Panc1 (cell line): ENCODE results near the gene ADH5. TPM values are rescaled to one million over a fixed set of nuclear protein-coding genes. Genes with fewer than 3 reads are reported as not detected.

Experiments used
- ATAC-seq: fragments of 200-7000 bp; cut with Tn5 transposase; 2 replicates; pipeline ENCODE4 v1.9.1; 2020; ENCODE audit warnings: mild to moderate bottlenecking, moderate library complexity
- BruUV-seq: library from RNA; stranded (reverse); fragments of 400-500 nt; replicated peaks from 2 replicates; lab custom pipeline; 2021; lab: Mats Ljungman, UMichigan
- CTCF ChIA-PET: fragments of 300-600 bp; sonication (Branson Sonifier 250); formaldehyde crosslinking; loops from one replicate; lab custom pipeline; 2022; ENCODE audit warnings: antibody characterized with exemption; lab: Charles Lee
- POLR2A ChIA-PET: fragments of 300-600 bp; sonication (Branson Sonifier 250); formaldehyde crosslinking; loops from one replicate; lab custom pipeline; 2022; ENCODE audit warnings: antibody characterized with exemption; lab: Charles Lee
- DNase-seq: peaks from one replicate; pipeline ENCODE4 v3.0.0-alpha.2; 2010; ENCODE audit warnings: low read depth, low spot score
- H3K27ac ChIP-seq: 2 replicates; pipeline ENCODE4 v1.5.1; 2011; ENCODE audit warnings: mild to moderate bottlenecking, low read length, inconsistent platforms
- H3K27me3 ChIP-seq: fragments of 200-500 bp; sonication (Bioruptor generic); 2 replicates; pipeline ENCODE4 v1.6.0; 2014; ENCODE audit warnings: low read length, inconsistent platforms; ENCODE audit not compliant: control insufficient read depth, insufficient read depth
- H3K36me3 ChIP-seq: fragments of 200-500 bp; sonication (Bioruptor generic); 2 replicates; pipeline ENCODE4 v1.5.1; 2014; ENCODE audit warnings: inconsistent platforms, mild to moderate bottlenecking, low read length, moderate library complexity; ENCODE audit not compliant: control insufficient read depth, insufficient read depth
- H3K4me1 ChIP-seq: 2 replicates; pipeline ENCODE4 v1.5.1; 2011; ENCODE audit warnings: inconsistent platforms, mild to moderate bottlenecking, low read length, moderate library complexity; ENCODE audit not compliant: control insufficient read depth, insufficient read depth
- H3K4me3 ChIP-seq, 2 experiments: 2 replicates each; pipeline ENCODE4 v1.5.1; 2011 to 2012; ENCODE audit warnings: low read depth in 2 of 2, low read length in 2 of 2, mild to moderate bottlenecking in 2 of 2, inconsistent platforms in 1 of 2, moderate library complexity in 1 of 2
- H3K9me3 ChIP-seq: fragments of 200-500 bp; sonication (Bioruptor generic); 2 replicates; pipeline ENCODE4 v1.5.1; 2014; ENCODE audit warnings: low read depth, mild to moderate bottlenecking, inconsistent platforms, low read length, moderate library complexity; ENCODE audit not compliant: control insufficient read depth, insufficient read depth
- POLR2AphosphoS5 ChIP-seq: IDR thresholded peaks from 2 replicates; pipeline ENCODE4 v1.6.1; 2012; ENCODE audit warnings: mild to moderate bottlenecking, low read depth, low read length, moderate library complexity
- SIN3A ChIP-seq: IDR thresholded peaks from 2 replicates; pipeline ENCODE4 v1.6.1; 2012; ENCODE audit warnings: low read depth, mild to moderate bottlenecking, low read length, moderate library complexity, borderline replicate concordance; ENCODE audit not compliant: insufficient read depth
- TCF7L2 ChIP-seq: IDR thresholded peaks from 2 replicates; pipeline ENCODE4 v1.6.1; 2011; ENCODE audit warnings: mild to moderate bottlenecking, low read depth, low read length, inconsistent platforms
- in situ Hi-C: cut with HindIII; loops from 2 replicates; pipeline ENCODE4 v1.10.0; 2016; ENCODE audit warnings: low sequenced_read_pairs, low pct_unique_long_range_greater_than_20kb
- intact Hi-C: fragments of 100-400 bp; cut with micrococcal nuclease; formaldehyde crosslinking; loops from one replicate; pipeline ENCODE4 v1.10.0; 2022; ENCODE audit not compliant: unreplicated experiment
- total RNA-seq: library from RNA; stranded (reverse); gene quantifications from one replicate; pipeline ENCODE4 v1.2.1, GENCODE V29; 2021; ENCODE audit not compliant: unreplicated experiment
- TF ChIP-seq, protein P1 (sequence below): fragments of 450-650 bp; IDR thresholded peaks from 2 replicates; pipeline ENCODE4 v1.5.1; 2017; ENCODE audit warnings: mild to moderate bottlenecking
- TF ChIP-seq, protein P2 (sequence below), 2 experiments: IDR thresholded peaks; 2 replicates each; pipeline ENCODE4 v1.6.1; 2011 to 2012; ENCODE audit warnings: low read depth in 2 of 2, control low read depth in 1 of 2, low read length in 1 of 2, mild to moderate bottlenecking in 1 of 2, moderate library complexity in 1 of 2; ENCODE audit not compliant: insufficient read depth in 1 of 2

The ADH5 gene
- total RNA-seq, 1 experiment from 2014 or later: 117 TPM

DNA sequence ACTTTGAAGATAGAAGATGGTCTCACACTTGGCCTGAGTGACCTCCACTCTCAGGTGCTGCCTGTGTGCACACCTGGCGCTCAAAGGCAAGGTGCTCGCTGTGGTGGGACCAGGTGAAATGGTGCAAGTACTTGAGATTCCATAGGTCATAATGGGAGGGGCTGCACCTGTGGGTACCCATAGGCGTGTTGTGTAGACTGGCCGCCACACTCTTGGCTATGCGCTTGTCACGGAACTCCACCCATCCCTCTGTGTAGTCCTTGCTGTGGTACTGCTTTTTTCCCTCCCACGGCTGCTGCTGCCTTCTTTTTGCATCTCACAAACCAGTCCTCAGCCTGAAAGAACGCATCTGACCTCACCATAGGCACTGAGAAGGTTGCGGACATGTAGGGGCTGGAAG, 66.0 kb downstream of the ADH5 start:
- CTCF ChIA-PET: no interaction called here
- H3K27me3 ChIP-seq: no peaks in the 10 kb centered on the region
- BruUV-seq: no TSS peak
- TF ChIP-seq SIN3A (no peak), TCF7L2 (no peak), POLR2AphosphoS5 (no peak)
- TF ChIP-seq, protein P1, sequence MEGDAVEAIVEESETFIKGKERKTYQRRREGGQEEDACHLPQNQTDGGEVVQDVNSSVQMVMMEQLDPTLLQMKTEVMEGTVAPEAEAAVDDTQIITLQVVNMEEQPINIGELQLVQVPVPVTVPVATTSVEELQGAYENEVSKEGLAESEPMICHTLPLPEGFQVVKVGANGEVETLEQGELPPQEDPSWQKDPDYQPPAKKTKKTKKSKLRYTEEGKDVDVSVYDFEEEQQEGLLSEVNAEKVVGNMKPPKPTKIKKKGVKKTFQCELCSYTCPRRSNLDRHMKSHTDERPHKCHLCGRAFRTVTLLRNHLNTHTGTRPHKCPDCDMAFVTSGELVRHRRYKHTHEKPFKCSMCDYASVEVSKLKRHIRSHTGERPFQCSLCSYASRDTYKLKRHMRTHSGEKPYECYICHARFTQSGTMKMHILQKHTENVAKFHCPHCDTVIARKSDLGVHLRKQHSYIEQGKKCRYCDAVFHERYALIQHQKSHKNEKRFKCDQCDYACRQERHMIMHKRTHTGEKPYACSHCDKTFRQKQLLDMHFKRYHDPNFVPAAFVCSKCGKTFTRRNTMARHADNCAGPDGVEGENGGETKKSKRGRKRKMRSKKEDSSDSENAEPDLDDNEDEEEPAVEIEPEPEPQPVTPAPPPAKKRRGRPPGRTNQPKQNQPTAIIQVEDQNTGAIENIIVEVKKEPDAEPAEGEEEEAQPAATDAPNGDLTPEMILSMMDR: no peak
- TF ChIP-seq, protein P2, sequence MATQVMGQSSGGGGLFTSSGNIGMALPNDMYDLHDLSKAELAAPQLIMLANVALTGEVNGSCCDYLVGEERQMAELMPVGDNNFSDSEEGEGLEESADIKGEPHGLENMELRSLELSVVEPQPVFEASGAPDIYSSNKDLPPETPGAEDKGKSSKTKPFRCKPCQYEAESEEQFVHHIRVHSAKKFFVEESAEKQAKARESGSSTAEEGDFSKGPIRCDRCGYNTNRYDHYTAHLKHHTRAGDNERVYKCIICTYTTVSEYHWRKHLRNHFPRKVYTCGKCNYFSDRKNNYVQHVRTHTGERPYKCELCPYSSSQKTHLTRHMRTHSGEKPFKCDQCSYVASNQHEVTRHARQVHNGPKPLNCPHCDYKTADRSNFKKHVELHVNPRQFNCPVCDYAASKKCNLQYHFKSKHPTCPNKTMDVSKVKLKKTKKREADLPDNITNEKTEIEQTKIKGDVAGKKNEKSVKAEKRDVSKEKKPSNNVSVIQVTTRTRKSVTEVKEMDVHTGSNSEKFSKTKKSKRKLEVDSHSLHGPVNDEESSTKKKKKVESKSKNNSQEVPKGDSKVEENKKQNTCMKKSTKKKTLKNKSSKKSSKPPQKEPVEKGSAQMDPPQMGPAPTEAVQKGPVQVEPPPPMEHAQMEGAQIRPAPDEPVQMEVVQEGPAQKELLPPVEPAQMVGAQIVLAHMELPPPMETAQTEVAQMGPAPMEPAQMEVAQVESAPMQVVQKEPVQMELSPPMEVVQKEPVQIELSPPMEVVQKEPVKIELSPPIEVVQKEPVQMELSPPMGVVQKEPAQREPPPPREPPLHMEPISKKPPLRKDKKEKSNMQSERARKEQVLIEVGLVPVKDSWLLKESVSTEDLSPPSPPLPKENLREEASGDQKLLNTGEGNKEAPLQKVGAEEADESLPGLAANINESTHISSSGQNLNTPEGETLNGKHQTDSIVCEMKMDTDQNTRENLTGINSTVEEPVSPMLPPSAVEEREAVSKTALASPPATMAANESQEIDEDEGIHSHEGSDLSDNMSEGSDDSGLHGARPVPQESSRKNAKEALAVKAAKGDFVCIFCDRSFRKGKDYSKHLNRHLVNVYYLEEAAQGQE (IDR thresholded peaks at IDR 0.05; ENCODE audit: insufficient read depth in 1 of 2, low read depth in 2 of 2, low read length in 1 of 2): no peak
- H3K4me3 ChIP-seq: no peak overlapping the region
- POLR2A ChIA-PET: no interaction called here
- H3K4me1 ChIP-seq: peaks cover 2% of the 10 kb centered on the region; the same call in 1 of the 2 replicates
- DNase-seq: no peak
- ATAC-seq: no peak
- H3K27ac ChIP-seq: no peak overlapping the region
- intact Hi-C loops: no loop called here
- H3K36me3 ChIP-seq: no peaks in the 10 kb centered on the region
- no peaks in the 10 kb centered on the region for H3K9me3 ChIP-seq
- in situ Hi-C loops: no loop called here

DNA sequence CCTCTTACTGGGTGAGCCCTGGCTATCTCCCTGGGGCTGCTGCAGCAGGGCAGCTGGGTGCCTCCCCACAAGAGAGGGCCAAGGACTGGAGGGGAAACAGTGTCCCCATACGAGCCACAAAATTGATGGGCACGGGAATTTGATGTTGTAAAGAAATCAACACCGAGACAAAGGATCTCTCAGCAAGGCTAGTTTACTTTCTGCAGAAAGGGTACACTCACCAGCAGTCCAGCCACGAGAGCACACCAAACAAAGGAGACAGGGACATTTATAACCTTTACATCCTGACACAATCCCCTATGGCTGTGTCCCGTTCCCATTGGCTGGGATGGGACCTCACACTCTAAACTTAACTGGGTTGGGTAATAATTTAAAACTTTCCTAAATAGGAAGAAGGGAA, 67.2 kb downstream of the ADH5 start:
- ATAC-seq (no peak), DNase-seq (no peak)
- Histone ChIP-seq H3K9me3 (no peaks in the 10 kb centered on the region), H3K27ac (no peak overlapping the region), H3K4me1 (no peaks in the 10 kb centered on the region; the same call in 1 of the 2 replicates), H3K4me3 (no peak overlapping the region), H3K36me3 (no peaks in the 10 kb centered on the region), H3K27me3 (no peaks in the 10 kb centered on the region)
- intact Hi-C loops: no loop called here
- ChIA-PET POLR2A (no interaction called here), CTCF (no interaction called here)
- TF ChIP-seq SIN3A: no peak
- TF ChIP-seq, protein P2 (IDR thresholded peaks at IDR 0.05; ENCODE audit: insufficient read depth in 1 of 2, low read depth in 2 of 2, low read length in 1 of 2): no peak
- TF ChIP-seq, protein P1: no peak
- TF ChIP-seq TCF7L2: no peak
- TF ChIP-seq POLR2AphosphoS5: no peak
- in situ Hi-C loops: no loop called here
- no TSS peak for BruUV-seq

Other genes starting within 250 kb of the ADH5 start
- gene EIF4E, start 159.7 kb downstream of the ADH5 start, total RNA-seq: 89.7 TPM
- gene METAP1, start 93.1 kb downstream of the ADH5 start, total RNA-seq: 51.9 TPM
- 0.10 TPM for gene ADH4, start 55.5 kb upstream of the ADH5 start, total RNA-seq
- 0.18 TPM for gene ADH6, start 130.5 kb upstream of the ADH5 start, total RNA-seq
- gene ADH1A, start 202.2 kb upstream of the ADH5 start, total RNA-seq: not detected
- gene ADH1B, start 232.6 kb upstream of the ADH5 start, total RNA-seq: 0.98 TPM